ENCODE results near the gene IFT43.
A peak's percentile ranks its signal among the peaks of the same experiment; 100 is the strongest.

IFT43 gene

DNA sequence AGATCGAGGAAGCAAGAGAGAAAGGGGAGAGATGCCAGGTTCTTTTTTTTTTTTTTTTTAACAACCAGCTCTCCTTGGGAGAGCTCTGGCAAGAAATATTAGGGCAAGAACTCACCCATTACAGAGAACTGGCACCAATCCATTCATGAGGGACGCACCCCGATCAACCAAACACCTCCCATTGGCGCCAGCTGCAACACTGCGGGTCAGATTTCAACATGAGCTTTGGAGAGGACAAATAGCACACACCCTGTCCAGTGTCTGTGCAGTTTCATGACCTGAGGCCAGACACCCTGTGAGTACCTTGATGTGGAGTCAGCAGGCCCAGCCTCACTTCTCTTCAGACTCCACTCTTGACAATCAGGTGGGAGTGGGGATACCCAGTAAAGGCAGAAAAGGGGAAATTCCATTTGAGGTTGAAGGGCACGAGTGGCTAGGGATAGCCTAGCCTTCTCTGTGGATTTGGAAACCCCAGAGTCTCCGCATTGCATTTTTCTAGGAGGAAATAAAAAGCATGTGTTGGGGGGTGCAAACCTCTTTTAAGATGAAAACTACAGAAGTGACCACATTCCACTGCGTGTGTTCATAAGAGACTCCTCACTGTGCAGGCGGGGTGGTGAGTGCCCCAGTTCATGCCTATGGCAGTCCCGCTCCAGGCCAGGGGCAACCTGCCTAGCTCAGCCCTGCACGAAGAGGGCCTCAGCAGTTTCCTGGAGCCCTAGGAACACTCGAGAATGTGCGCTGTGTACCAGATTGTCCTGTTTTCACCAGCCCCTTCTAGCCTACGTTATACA lies 123.7 kb downstream of the IFT43 start:
- peaks cover 9% of the 10 kb centered on the region for H3K4me1 ChIP-seq (ENCODE audit: insufficient read depth, low read length)
- no peaks in the 10 kb centered on the region for H3K9me3 ChIP-seq (ENCODE audit: control insufficient read depth, insufficient read depth, low read length)
- H3K9ac ChIP-seq (ENCODE audit: low read depth, low read length) = no peak overlapping the region
- no peaks in the 10 kb centered on the region for H3K36me3 ChIP-seq (ENCODE audit: insufficient read depth, low read length)

DNA sequence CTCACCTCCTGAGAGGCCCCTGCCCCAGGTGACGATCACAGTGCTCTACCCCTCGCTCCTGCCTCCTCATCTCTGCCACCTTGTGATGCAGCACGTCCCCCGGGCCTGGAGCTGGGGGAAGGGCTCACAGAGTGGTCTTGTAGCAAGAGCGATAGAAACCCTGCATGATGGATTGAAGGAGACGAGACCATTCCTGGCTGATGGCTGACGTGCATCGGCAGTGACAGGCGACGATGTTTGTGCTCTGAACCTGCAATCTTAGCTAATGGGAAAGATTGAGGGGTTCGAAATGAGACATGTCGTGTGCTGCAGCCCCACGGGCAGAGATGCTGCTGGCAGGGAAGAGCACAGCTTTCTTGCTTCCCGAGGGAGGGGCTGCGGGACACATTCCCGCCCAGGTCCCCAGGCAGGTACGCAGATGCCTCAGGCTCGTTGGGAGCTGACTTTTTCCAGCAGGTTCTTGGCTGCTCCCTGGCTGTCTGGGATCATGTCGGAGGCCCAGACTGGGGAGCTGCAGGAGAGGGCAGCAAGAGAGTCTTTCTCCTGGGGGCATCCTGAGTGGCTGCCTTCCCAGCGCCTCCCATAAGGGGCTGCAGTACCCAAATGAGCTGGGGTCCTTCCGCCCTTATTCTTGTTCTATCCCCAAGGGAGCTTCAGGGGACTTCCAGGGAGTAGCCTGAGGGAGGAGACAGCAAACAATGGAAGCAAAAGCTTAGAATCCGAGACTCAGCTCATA lies 127.5 kb downstream of the IFT43 start:
- no peaks in the 10 kb centered on the region; the same call in 1 of the 2 replicates for H3K9me3 ChIP-seq (ENCODE audit: control insufficient read depth, insufficient read depth, low read length)
- peak overlapping the region; percentile 28; the same call in 1 of the 2 replicates for H3K9ac ChIP-seq (ENCODE audit: low read depth, low read length)
- H3K4me1 ChIP-seq (ENCODE audit: insufficient read depth, low read length) = peaks cover 20% of the 10 kb centered on the region

GRCh38 chr14:76113691-76114090 lies 128.1 kb downstream of the IFT43 start:
- Histone ChIP-seq H3K9me3 (ENCODE audit: control insufficient read depth, insufficient read depth, low read length) (no peaks in the 10 kb centered on the region; the same call in 1 of the 2 replicates), H3K4me1 (ENCODE audit: insufficient read depth, low read length) (peaks cover 20% of the 10 kb centered on the region), H3K36me3 (ENCODE audit: insufficient read depth, low read length) (no peaks in the 10 kb centered on the region), H3K9ac (ENCODE audit: low read depth, low read length) (peak overlapping the region; percentile 28; the same call in 1 of the 2 replicates)

More for the DNA sequence above, 127.5 kb downstream of the IFT43 start:
- no peaks in the 10 kb centered on the region for H3K36me3 ChIP-seq (ENCODE audit: insufficient read depth, low read length)

DNA sequence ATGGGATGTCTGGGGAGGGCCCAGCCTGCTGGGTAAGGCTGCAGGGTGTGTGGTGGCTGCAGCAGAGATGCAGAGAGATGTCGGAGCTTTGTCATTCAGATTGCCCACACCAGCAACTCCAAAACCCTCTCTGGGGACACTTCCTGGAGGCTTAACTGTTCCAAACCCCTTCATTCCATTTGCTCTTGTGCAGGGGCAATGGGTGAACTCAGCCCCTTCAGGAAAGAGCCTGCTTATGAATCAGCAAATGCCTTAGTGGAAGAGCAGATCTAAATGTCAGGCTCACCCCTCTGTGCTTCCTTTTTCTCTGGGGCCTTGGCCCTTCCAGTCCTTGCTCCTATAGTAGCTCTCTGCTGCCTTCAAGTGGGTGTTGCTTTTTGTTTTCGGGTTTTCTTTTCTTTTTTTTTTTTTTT lies 129.5 kb downstream of the IFT43 start:
- Histone ChIP-seq H3K4me1 (ENCODE audit: insufficient read depth, low read length) (peaks cover 20% of the 10 kb centered on the region), H3K9me3 (ENCODE audit: control insufficient read depth, insufficient read depth, low read length) (no peaks in the 10 kb centered on the region; the same call in 1 of the 2 replicates), H3K9ac (ENCODE audit: low read depth, low read length) (no peak overlapping the region), H3K36me3 (ENCODE audit: insufficient read depth, low read length) (no peaks in the 10 kb centered on the region)

DNA sequence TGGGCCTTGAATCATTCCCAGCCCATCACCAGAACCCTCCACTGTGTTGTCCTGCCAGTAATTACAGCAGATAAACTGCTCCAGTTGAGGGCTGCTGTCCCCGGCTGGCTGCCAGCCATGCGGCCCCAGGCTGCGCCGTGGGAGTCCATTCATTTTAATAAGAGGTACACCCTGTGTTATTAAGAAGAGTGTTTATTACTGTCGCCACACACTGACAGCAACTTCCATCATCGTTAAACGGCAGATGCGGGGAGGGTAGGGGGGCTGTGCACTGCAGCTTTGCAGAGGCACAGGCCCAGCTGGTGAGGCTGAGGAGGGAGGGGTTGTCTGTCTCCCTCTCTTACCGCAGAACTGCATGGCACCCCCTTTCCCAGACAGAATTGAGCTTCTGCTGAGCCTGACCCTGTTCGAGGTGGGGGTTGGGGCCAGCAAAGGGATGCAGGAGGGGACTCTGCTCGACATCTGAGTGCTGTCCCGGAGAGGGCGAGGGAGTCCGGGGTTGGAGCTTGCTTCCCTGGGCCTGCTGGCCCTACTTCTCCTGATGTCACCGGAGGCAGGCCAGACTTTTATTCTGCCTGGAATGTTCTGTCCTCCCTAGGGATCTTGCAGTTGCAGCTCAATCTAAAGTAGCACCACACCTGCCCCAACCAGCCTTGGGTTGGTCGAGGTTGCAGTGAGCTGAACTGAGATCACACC lies 132.4 kb downstream of the IFT43 start:
- peaks cover 20% of the 10 kb centered on the region for H3K4me1 ChIP-seq (ENCODE audit: insufficient read depth, low read length)
- no peak overlapping the region for H3K9ac ChIP-seq (ENCODE audit: low read depth, low read length)
- no peaks in the 10 kb centered on the region; the same call in 1 of the 2 replicates for H3K9me3 ChIP-seq (ENCODE audit: control insufficient read depth, insufficient read depth, low read length)
- H3K36me3 ChIP-seq (ENCODE audit: insufficient read depth, low read length) = no peaks in the 10 kb centered on the region

GRCh38 chr14:76118594-76118993 lies 133.0 kb downstream of the IFT43 start:
- Histone ChIP-seq H3K36me3 (ENCODE audit: insufficient read depth, low read length) (no peaks in the 10 kb centered on the region), H3K4me1 (ENCODE audit: insufficient read depth, low read length) (peaks cover 24% of the 10 kb centered on the region), H3K9ac (ENCODE audit: low read depth, low read length) (no peak overlapping the region), H3K9me3 (ENCODE audit: control insufficient read depth, insufficient read depth, low read length) (no peaks in the 10 kb centered on the region; the same call in 1 of the 2 replicates)

GRCh38 chr14:76121089-76121748 lies 135.7 kb downstream of the IFT43 start:
- Histone ChIP-seq H3K9me3 (ENCODE audit: control insufficient read depth, insufficient read depth, low read length) (no peaks in the 10 kb centered on the region; the same call in 1 of the 2 replicates), H3K9ac (ENCODE audit: low read depth, low read length) (no peak overlapping the region), H3K4me1 (ENCODE audit: insufficient read depth, low read length) (peaks cover 9% of the 10 kb centered on the region; the same call in 1 of the 2 replicates), H3K36me3 (ENCODE audit: insufficient read depth, low read length) (no peaks in the 10 kb centered on the region)

DNA sequence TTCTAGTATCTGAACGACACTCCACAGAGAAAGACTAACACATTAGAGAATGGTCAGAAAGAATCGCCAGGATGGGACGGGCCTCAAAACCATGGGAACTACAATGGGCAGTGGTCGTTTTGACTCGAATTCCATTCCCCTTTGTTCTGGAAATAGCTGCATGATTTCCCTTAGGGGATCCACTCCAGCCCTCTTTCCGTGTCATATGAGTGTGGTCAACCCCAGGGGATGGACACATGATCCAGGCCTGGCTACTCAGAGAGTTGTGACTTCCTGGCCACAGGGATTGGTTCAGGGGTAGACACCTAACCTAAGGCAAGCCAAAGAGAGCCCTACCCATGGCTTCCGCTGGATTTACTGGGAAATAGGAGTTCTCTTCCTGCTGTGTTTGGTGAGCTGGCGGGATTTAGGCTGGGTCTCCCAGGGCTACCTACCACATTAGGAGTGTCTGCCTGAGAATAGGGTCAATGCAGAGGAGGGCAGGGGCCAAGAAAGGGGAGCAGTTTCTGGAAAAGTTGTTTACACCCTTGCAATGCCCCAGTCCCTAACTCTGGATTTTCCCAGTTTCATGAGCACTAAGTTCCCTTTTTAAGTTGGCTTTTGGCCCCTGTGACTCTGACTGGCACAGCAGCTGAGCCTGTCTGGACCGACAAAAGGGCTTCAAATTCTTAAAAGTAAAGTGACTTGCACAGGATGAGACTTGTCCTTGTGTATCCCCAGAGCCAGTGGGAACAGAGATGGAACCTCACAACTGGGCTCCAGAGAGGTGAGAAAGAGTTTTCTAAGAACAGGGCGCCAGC lies 138.1 kb downstream of the IFT43 start:
- H3K9ac ChIP-seq (ENCODE audit: low read depth, low read length) = no peak overlapping the region
- peaks cover 9% of the 10 kb centered on the region; the same call in 1 of the 2 replicates for H3K4me1 ChIP-seq (ENCODE audit: insufficient read depth, low read length)
- no peaks in the 10 kb centered on the region; the same call in 1 of the 2 replicates for H3K9me3 ChIP-seq (ENCODE audit: control insufficient read depth, insufficient read depth, low read length)
- no peaks in the 10 kb centered on the region for H3K36me3 ChIP-seq (ENCODE audit: insufficient read depth, low read length)

DNA sequence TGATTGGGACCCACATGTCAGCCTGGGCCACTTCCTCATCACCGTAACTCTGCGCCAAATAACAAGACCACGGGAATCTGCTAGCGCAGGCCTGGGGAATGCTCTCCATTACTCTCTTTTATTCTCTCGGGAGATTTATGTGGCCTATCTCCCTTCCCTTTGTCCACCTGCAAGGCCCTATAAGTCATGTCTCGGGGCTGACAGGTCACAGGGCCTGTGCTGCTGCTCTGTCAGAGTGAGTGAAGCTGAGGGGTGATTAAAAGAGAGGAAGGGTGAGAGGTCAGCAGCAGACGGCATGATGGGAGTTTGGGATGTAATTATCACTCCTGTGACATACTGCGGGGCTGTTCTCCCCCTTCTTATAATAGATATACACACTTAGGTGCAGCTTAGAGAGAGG lies 139.9 kb downstream of the IFT43 start:
- Histone ChIP-seq H3K9ac (ENCODE audit: low read depth, low read length) (no peak overlapping the region), H3K9me3 (ENCODE audit: control insufficient read depth, insufficient read depth, low read length) (no peaks in the 10 kb centered on the region; the same call in 1 of the 2 replicates), H3K4me1 (ENCODE audit: insufficient read depth, low read length) (peaks cover 9% of the 10 kb centered on the region; the same call in 1 of the 2 replicates), H3K36me3 (ENCODE audit: insufficient read depth, low read length) (no peaks in the 10 kb centered on the region)

GRCh38 chr14:76126076-76126475 lies 140.5 kb downstream of the IFT43 start:
- Histone ChIP-seq H3K9ac (ENCODE audit: low read depth, low read length) (no peak overlapping the region), H3K9me3 (ENCODE audit: control insufficient read depth, insufficient read depth, low read length) (no peaks in the 10 kb centered on the region; the same call in 1 of the 2 replicates), H3K36me3 (ENCODE audit: insufficient read depth, low read length) (no peaks in the 10 kb centered on the region), H3K4me1 (ENCODE audit: insufficient read depth, low read length) (peaks cover 9% of the 10 kb centered on the region; the same call in 1 of the 2 replicates)

- no peak overlapping the region for H3K9ac ChIP-seq (ENCODE audit: low read depth, low read length)
- no peaks in the 10 kb centered on the region; the same call in 1 of the 2 replicates for H3K9me3 ChIP-seq (ENCODE audit: control insufficient read depth, insufficient read depth, low read length)
Observed at GRCh38 chr14:76129851-76130576, 144.5 kb downstream of the IFT43 start.

GRCh38 chr14:76131071-76131965 lies 145.8 kb downstream of the IFT43 start:
- Histone ChIP-seq H3K4me1 (ENCODE audit: insufficient read depth, low read length) (no peaks in the 10 kb centered on the region), H3K36me3 (ENCODE audit: insufficient read depth, low read length) (no peaks in the 10 kb centered on the region), H3K9me3 (ENCODE audit: control insufficient read depth, insufficient read depth, low read length) (no peaks in the 10 kb centered on the region; the same call in 1 of the 2 replicates), H3K9ac (ENCODE audit: low read depth, low read length) (no peak overlapping the region)

More at GRCh38 chr14:76129851-76130576, 144.5 kb downstream of the IFT43 start:
- no peaks in the 10 kb centered on the region for H3K36me3 ChIP-seq (ENCODE audit: insufficient read depth, low read length)
- H3K4me1 ChIP-seq (ENCODE audit: insufficient read depth, low read length) = no peaks in the 10 kb centered on the region
